ENCODE results near the gene TMEM209.

TMEM209 gene

DNA sequence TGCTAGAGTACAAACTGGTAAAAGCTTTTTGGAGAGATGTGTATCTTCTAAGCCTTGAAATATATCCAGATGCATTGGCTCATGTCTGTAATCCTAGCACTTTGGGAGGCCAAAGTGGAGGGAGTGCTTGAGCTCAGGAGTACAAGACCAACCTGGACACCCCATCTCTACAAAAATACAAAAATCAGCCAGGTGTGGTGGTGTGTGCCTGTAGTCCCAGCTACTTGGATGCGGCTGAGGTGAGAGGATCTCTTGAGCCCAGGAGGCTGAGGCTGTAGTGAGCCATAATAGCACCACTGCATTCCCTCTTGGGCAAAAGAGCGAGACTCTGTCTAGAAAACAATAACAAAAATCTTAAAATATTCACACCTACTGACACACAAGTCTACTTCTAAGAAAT, 25.6 kb downstream of the TMEM209 start:
- H3K14ac ChIP-seq (ENCODE audit: low read length in 2 of 2) = no peak overlapping the region
- H2BK12ac ChIP-seq (ENCODE audit: low read length in 2 of 2) = no peak overlapping the region
- peaks cover 18 to 67% of the 10 kb centered on the region in 2 experiments for H3K36me3 ChIP-seq (ENCODE audit: control insufficient read depth in 1 of 2, insufficient read depth in 2 of 2, low read depth in 1 of 2, low read length in 2 of 2)
- H4K91ac ChIP-seq (ENCODE audit: low read length) = no peak overlapping the region
- no peak overlapping the region for H3K23ac ChIP-seq (ENCODE audit: low read length in 2 of 2)
- no peak overlapping the region for H3K4me3 ChIP-seq (ENCODE audit: insufficient read depth in 1 of 2, low read depth in 1 of 2, low read length in 2 of 2)
- H2AK5ac ChIP-seq (ENCODE audit: low read length, severe bottlenecking) = no peak overlapping the region
- H3K4me1 ChIP-seq (ENCODE audit: control insufficient read depth, insufficient read depth, low read depth, low read length) = peaks cover 1% of the 10 kb centered on the region
- H3K18ac ChIP-seq (ENCODE audit: low read depth in 1 of 2, low read length in 2 of 2) = no peak overlapping the region
- H2AFZ ChIP-seq (ENCODE audit: low read depth, low read length) = no peak overlapping the region
- DNase-seq = no peak
- no peak overlapping the region for H3K9ac ChIP-seq (ENCODE audit: low read length)
- peaks cover 5% of the 10 kb centered on the region for H3K79me1 ChIP-seq (replicated peaks; ENCODE audit: low read length, poor library complexity, severe bottlenecking)
- no peak overlapping the region for H3K27ac ChIP-seq (ENCODE audit: low read length, poor library complexity, severe bottlenecking)
- no peaks in the 10 kb centered on the region for H3K27me3 ChIP-seq (ENCODE audit: control insufficient read depth in 1 of 2, insufficient read depth in 1 of 2, low read length in 2 of 2)
- no peak overlapping the region for H4K8ac ChIP-seq (ENCODE audit: low read length)
- 75% methylated on average over 1 of the region's 2 CpGs for WGBS
- no peak overlapping the region for H3K4ac ChIP-seq (ENCODE audit: low read depth in 1 of 2, low read length in 2 of 2)
- no peaks in the 10 kb centered on the region for H3K9me3 ChIP-seq (ENCODE audit: control insufficient read depth, low read length)
- H3K4me2 ChIP-seq (ENCODE audit: low read length, poor library complexity, severe bottlenecking) = no peak overlapping the region
- no peak overlapping the region for H2BK15ac ChIP-seq (ENCODE audit: low read depth, poor library complexity, severe bottlenecking)
- H2BK120ac ChIP-seq (ENCODE audit: low read depth, low read length) = no peak overlapping the region
- no peak overlapping the region for H2BK5ac ChIP-seq (ENCODE audit: low read depth, low read length, poor library complexity, severe bottlenecking)

DNA sequence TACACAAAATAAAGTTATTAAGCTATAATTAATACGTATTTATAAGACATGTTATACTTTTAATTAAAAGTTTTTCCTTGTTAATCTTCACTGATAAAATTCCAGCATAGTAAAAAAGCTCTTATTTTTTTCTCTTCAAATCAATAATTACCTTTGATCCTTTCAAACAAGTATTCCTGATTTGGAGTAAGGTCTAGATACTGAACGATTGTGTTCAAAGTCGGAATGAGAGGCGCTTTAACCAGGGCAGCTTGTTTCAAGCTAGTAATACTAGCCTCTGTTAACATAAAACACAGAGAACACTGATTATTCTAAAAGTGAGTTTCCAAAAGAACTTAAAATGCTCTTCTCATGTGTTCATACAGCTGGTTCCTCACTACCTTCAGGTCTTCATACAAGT, 27.0 kb downstream of the TMEM209 start:
- Histone ChIP-seq H3K4ac (ENCODE audit: low read depth in 1 of 2, low read length in 2 of 2) (no peak overlapping the region), H3K9ac (ENCODE audit: low read length) (no peak overlapping the region), H4K91ac (ENCODE audit: low read length) (no peak overlapping the region), H3K79me1 (replicated peaks; ENCODE audit: low read length, poor library complexity, severe bottlenecking) (peaks cover 5% of the 10 kb centered on the region), H2BK15ac (ENCODE audit: low read depth, poor library complexity, severe bottlenecking) (no peak overlapping the region), H3K27me3 (ENCODE audit: control insufficient read depth in 1 of 2, insufficient read depth in 1 of 2, low read length in 2 of 2) (no peaks in the 10 kb centered on the region), H3K4me3 (ENCODE audit: insufficient read depth in 1 of 2, low read depth in 1 of 2, low read length in 2 of 2) (no peak overlapping the region), H2AK5ac (ENCODE audit: low read length, severe bottlenecking) (no peak overlapping the region), H2BK5ac (ENCODE audit: low read depth, low read length, poor library complexity, severe bottlenecking) (no peak overlapping the region), H3K27ac (ENCODE audit: low read length, poor library complexity, severe bottlenecking) (no peak overlapping the region), H3K18ac (ENCODE audit: low read depth in 1 of 2, low read length in 2 of 2) (no peak overlapping the region), H3K9me3 (ENCODE audit: control insufficient read depth, low read length) (no peaks in the 10 kb centered on the region), H3K4me2 (ENCODE audit: low read length, poor library complexity, severe bottlenecking) (no peak overlapping the region), H4K8ac (ENCODE audit: low read length) (no peak overlapping the region), H3K4me1 (ENCODE audit: control insufficient read depth, insufficient read depth, low read depth, low read length) (peaks cover 1% of the 10 kb centered on the region), H3K23ac (ENCODE audit: low read length in 2 of 2) (no peak overlapping the region), H2BK12ac (ENCODE audit: low read length in 2 of 2) (no peak overlapping the region), H3K36me3 (ENCODE audit: control insufficient read depth in 1 of 2, insufficient read depth in 2 of 2, low read depth in 1 of 2, low read length in 2 of 2) (peaks cover 15 to 64% of the 10 kb centered on the region in 2 experiments), H2AFZ (ENCODE audit: low read depth, low read length) (no peak overlapping the region), H3K14ac (ENCODE audit: low read length in 2 of 2) (no peak overlapping the region), H2BK120ac (ENCODE audit: low read depth, low read length) (no peak overlapping the region)
- no peak for DNase-seq
- WGBS = 100% methylated on average over 3 of the region's 4 CpGs

DNA sequence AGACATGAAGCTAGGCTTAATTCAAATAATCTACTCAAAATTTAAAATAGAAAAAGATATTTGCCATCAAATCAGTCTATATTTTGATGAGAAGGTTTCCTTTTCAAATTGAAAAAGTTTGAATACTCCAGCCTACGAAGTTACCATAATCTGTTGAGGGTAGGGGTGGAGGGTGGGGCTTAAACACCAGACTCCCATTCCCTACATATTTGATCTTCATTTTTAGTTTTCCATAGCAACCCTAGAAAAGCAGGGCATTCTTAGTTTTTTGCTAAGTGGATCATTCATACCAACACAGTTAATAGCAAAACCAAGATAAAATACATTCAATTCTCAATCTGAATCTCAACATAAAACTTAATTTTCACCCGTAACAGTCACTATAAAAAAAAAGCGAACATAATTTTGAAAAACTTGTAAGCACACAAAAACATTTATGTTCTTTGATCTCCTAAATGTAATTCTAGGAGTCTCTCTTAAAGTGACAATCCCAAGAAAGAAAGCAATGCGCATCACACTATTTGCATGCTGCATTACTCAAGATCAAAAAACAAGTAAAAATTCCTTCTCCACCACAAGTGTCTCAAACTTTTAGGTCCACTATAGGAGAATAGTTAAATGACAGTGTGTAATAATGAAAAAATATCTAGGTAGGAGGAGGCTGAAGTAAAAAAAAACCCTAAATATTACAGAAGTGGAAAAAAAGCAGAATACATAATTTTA, 30.8 kb downstream of the TMEM209 start:
- peaks cover 1% of the 10 kb centered on the region for H3K4me1 ChIP-seq (ENCODE audit: control insufficient read depth, insufficient read depth, low read depth, low read length)
- H4K8ac ChIP-seq (ENCODE audit: low read length) = no peak overlapping the region
- H2BK12ac ChIP-seq (ENCODE audit: low read length in 2 of 2) = no peak overlapping the region
- DNase-seq = no peak
- no peak overlapping the region for H2AFZ ChIP-seq (ENCODE audit: low read depth, low read length)
- H3K9me3 ChIP-seq (ENCODE audit: control insufficient read depth, low read length) = no peaks in the 10 kb centered on the region
- no peak overlapping the region for H3K18ac ChIP-seq (ENCODE audit: low read depth in 1 of 2, low read length in 2 of 2)
- H2BK15ac ChIP-seq (ENCODE audit: low read depth, poor library complexity, severe bottlenecking) = no peak overlapping the region
- H3K27me3 ChIP-seq (ENCODE audit: control insufficient read depth in 1 of 2, insufficient read depth in 1 of 2, low read length in 2 of 2) = no peaks in the 10 kb centered on the region
- no peak overlapping the region for H2AK5ac ChIP-seq (ENCODE audit: low read length, severe bottlenecking)
- no peak overlapping the region for H3K27ac ChIP-seq (ENCODE audit: low read length, poor library complexity, severe bottlenecking)
- H3K79me1 ChIP-seq (replicated peaks; ENCODE audit: low read length, poor library complexity, severe bottlenecking) = peaks cover 6% of the 10 kb centered on the region
- H3K36me3 ChIP-seq (ENCODE audit: control insufficient read depth in 1 of 2, insufficient read depth in 2 of 2, low read depth in 1 of 2, low read length in 2 of 2) = peaks cover 12 to 60% of the 10 kb centered on the region in 2 experiments
- H3K23ac ChIP-seq (ENCODE audit: low read length in 2 of 2) = no peak overlapping the region
- WGBS = 100% methylated on average over 3 of the region's 4 CpGs
- H3K14ac ChIP-seq (ENCODE audit: low read length in 2 of 2) = no peak overlapping the region
- H2BK120ac ChIP-seq (ENCODE audit: low read depth, low read length) = no peak overlapping the region
- no peak overlapping the region for H3K4me2 ChIP-seq (ENCODE audit: low read length, poor library complexity, severe bottlenecking)
- H3K9ac ChIP-seq (ENCODE audit: low read length) = no peak overlapping the region
- H4K91ac ChIP-seq (ENCODE audit: low read length) = no peak overlapping the region
- H3K4me3 ChIP-seq (ENCODE audit: insufficient read depth in 1 of 2, low read depth in 1 of 2, low read length in 2 of 2) = no peak overlapping the region
- no peak overlapping the region for H2BK5ac ChIP-seq (ENCODE audit: low read depth, low read length, poor library complexity, severe bottlenecking)
- no peak overlapping the region for H3K4ac ChIP-seq (ENCODE audit: low read depth in 1 of 2, low read length in 2 of 2)

DNA sequence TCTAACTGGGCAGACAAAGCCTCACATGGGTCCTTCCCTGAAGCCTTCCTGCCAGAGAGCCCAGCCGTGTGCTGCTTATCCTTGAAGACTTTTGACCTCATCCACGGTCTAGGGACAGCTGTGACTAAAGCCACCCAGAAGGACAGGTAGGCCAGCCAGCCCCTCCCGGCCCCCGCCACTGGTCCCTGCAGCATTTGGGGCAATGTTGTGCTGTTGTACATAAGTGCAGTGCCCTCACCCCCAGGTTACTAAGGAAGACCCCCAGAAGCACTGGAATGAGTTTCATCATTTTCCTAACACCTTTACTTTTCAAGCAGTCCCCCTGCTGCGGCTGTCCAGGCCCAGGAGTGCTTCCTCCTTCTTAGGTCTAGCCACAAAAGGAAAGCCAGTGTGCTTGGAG, 43.0 kb downstream of the TMEM209 start:
- WGBS = 84% methylated on average over 5 of the region's 5 CpGs
- H2BK5ac ChIP-seq (ENCODE audit: low read depth, low read length, poor library complexity, severe bottlenecking) = no peak overlapping the region

More for the DNA sequence above, 43.0 kb downstream of the TMEM209 start:
- Histone ChIP-seq H2BK120ac (ENCODE audit: low read depth, low read length) (no peak overlapping the region), H3K9me3 (ENCODE audit: control insufficient read depth, low read length) (peaks cover 7% of the 10 kb centered on the region), H3K14ac (ENCODE audit: low read length in 2 of 2) (no peak overlapping the region), H3K27ac (ENCODE audit: low read length, poor library complexity, severe bottlenecking) (no peak overlapping the region), H3K27me3 (ENCODE audit: control insufficient read depth in 1 of 2, insufficient read depth in 1 of 2, low read length in 2 of 2) (no peaks in the 10 kb centered on the region), H3K4ac (ENCODE audit: low read depth in 1 of 2, low read length in 2 of 2) (no peak overlapping the region), H2AK5ac (ENCODE audit: low read length, severe bottlenecking) (no peak overlapping the region), H4K91ac (ENCODE audit: low read length) (no peak overlapping the region), H3K9ac (ENCODE audit: low read length) (no peak overlapping the region), H3K23ac (ENCODE audit: low read length in 2 of 2) (no peak overlapping the region), H2BK15ac (ENCODE audit: low read depth, poor library complexity, severe bottlenecking) (no peak overlapping the region), H3K4me3 (ENCODE audit: insufficient read depth in 1 of 2, low read depth in 1 of 2, low read length in 2 of 2) (no peak overlapping the region), H3K4me1 (ENCODE audit: control insufficient read depth, insufficient read depth, low read depth, low read length) (no peaks in the 10 kb centered on the region), H3K36me3 (ENCODE audit: control insufficient read depth in 1 of 2, insufficient read depth in 2 of 2, low read depth in 1 of 2, low read length in 2 of 2) (peaks cover 25 to 74% of the 10 kb centered on the region in 2 experiments), H3K4me2 (ENCODE audit: low read length, poor library complexity, severe bottlenecking) (no peak overlapping the region), H3K79me1 (replicated peaks; ENCODE audit: low read length, poor library complexity, severe bottlenecking) (no peaks in the 10 kb centered on the region), H4K8ac (ENCODE audit: low read length) (no peak overlapping the region), H2AFZ (ENCODE audit: low read depth, low read length) (no peak overlapping the region), H3K18ac (ENCODE audit: low read depth in 1 of 2, low read length in 2 of 2) (no peak overlapping the region), H2BK12ac (ENCODE audit: low read length in 2 of 2) (no peak overlapping the region)
- no peak for DNase-seq

All from mesenchymal stem cell (in vitro differentiated cells and primary cell).